ENCODE results near the gene ARID3A.

ARID3A gene

DNA sequence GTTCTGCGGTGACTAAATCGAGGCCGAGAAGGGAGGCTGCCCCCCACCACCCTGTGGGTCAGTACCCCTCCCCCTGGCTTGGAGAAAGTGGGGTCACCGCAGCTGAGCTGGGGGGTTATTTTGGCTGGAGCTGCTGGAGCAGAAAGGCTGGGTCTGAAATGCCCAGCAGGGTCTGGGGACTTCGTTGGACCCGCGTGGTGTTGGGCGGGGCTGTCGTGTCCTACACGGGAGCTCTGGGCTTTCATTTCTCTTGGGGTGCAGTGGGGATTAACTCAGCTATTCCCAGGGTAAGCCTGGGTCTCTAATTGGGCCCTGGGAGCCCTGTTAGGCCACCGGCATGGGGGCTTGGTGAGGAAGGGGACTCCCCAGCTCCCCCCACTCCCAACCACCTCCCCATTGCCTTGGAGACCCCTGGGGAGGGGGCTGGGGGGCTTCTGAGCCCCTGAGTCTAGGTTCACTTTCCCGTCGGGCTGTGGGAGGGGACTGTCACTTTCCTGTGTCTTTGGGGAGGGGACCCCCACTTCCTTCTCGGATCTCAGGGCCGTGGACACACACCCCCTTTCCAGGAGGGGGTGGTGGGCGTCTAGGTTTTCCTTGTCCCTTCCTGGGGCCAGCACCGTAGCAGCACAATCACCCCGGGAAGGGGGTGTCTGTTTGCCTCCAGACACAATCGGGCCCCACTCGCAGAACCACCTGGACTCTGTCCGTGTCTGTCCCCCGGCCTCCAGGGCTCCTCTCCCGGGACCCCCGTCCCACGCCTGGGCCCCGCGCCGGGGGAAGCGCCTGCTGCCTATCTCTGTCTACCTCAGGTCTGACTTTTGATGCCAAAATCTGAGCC, 48.1 kb downstream of the ARID3A start:
- Histone ChIP-seq H3K27me3 (ENCODE audit: control insufficient read depth, insufficient read depth, low read length) (no peaks in the 10 kb centered on the region), H3K36me3 (ENCODE audit: control insufficient read depth, insufficient read depth, low read length) (peaks cover 29% of the 10 kb centered on the region), H3K4me3 (ENCODE audit: low read depth, low read length) (no peak overlapping the region), H3K4me1 (ENCODE audit: control insufficient read depth, insufficient read depth, low read length) (peaks cover under 1% of the 10 kb centered on the region; the same call in 1 of the 2 replicates), H3K9me3 (ENCODE audit: control insufficient read depth, insufficient read depth, low read depth, low read length) (peaks cover 5% of the 10 kb centered on the region), H3K27ac (ENCODE audit: low read depth, low read length) (no peak overlapping the region), H3K9ac (ENCODE audit: low read length) (no peak overlapping the region)

DNA sequence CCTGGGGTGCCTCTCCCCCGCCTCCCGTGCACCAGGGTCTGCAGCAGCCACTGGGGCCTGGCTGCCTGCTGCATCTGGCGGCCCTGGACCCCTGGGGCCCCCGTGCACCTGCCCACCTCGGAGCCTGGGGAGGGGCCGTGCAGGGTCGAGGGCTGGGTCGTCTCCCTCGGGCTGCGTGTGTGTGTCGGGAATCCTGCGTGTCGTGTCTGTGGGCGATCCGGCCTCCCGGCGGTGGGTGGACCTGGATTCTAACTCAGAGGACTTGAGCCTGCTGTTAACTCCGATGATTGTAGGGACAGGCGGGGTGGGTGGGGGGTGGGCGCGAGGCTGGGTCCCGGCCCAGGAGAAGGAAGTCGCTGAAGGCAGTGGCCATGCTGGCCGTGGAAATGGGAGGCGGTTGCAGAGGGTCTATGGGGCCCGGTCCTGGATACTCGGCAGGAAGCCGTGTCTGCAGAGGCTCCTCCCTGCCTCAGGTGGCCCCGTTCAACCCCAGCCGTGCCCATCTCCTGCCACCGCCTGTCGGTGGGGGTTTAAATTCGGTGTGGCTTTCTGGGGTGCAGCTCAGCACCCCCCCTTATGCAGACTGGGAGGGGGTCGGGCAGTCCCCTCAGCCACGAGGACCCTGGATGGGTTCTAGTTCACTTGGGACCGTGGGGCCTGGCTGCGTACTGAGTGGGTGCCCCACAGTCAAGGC, 48.9 kb downstream of the ARID3A start:
- Histone ChIP-seq H3K4me3 (ENCODE audit: low read depth, low read length) (no peak overlapping the region), H3K9ac (ENCODE audit: low read length) (no peak overlapping the region), H3K4me1 (ENCODE audit: control insufficient read depth, insufficient read depth, low read length) (peaks cover 6% of the 10 kb centered on the region; the same call in 1 of the 2 replicates), H3K9me3 (ENCODE audit: control insufficient read depth, insufficient read depth, low read depth, low read length) (peaks cover 5% of the 10 kb centered on the region), H3K27ac (ENCODE audit: low read depth, low read length) (no peak overlapping the region), H3K36me3 (ENCODE audit: control insufficient read depth, insufficient read depth, low read length) (peaks cover 25% of the 10 kb centered on the region), H3K27me3 (ENCODE audit: control insufficient read depth, insufficient read depth, low read length) (no peaks in the 10 kb centered on the region)

DNA sequence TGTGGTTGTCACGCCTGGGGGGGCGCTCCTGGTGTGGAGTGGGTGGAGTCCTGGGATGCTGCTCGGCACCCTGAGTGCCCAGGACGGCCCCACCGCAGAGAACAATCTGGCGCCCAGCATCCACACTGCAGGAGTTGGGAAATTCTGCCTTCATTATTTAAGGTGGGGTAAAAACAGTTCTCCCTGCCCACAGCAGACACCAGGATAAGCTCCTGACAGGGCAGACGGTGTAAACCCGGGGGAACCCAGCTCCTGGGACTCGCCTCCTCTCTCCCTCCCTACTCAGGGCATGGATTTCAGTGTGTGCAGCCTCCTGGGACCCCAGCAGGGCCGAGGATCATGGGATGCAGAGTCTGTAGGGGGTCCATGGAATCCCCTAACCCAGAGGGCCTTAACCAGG, 50.6 kb downstream of the ARID3A start:
- Histone ChIP-seq H3K27ac (ENCODE audit: low read depth, low read length) (no peak overlapping the region), H3K4me1 (ENCODE audit: control insufficient read depth, insufficient read depth, low read length) (peaks cover 17% of the 10 kb centered on the region), H3K9ac (ENCODE audit: low read length) (no peak overlapping the region), H3K27me3 (ENCODE audit: control insufficient read depth, insufficient read depth, low read length) (no peaks in the 10 kb centered on the region), H3K36me3 (ENCODE audit: control insufficient read depth, insufficient read depth, low read length) (peaks cover 9% of the 10 kb centered on the region), H3K4me3 (ENCODE audit: low read depth, low read length) (no peak overlapping the region), H3K9me3 (ENCODE audit: control insufficient read depth, insufficient read depth, low read depth, low read length) (no peaks in the 10 kb centered on the region)

DNA sequence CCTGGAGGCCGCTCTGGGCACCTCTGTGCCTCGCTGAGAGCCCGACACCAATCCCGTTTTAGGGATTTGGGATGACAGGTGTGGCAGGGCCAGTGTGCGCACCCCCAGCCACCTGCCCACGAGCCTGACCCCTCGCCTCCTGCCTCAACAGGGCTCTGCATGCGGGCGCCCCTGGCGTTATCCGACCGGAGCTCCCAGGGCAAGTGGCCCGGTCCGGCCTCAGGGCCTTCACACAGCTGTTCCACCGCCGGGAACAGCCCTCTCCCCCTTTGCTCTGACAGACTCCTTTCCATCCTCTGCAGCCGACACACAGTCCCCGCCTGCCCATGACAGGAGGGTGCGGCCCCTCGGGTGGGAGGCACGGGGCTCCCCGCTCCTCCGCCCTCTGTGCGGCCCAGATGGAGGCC, 51.2 kb downstream of the ARID3A start:
- Histone ChIP-seq H3K4me1 (ENCODE audit: control insufficient read depth, insufficient read depth, low read length) (peaks cover 17% of the 10 kb centered on the region), H3K9me3 (ENCODE audit: control insufficient read depth, insufficient read depth, low read depth, low read length) (no peaks in the 10 kb centered on the region), H3K27me3 (ENCODE audit: control insufficient read depth, insufficient read depth, low read length) (no peaks in the 10 kb centered on the region), H3K27ac (ENCODE audit: low read depth, low read length) (no peak overlapping the region), H3K4me3 (ENCODE audit: low read depth, low read length) (no peak overlapping the region), H3K9ac (ENCODE audit: low read length) (no peak overlapping the region), H3K36me3 (ENCODE audit: control insufficient read depth, insufficient read depth, low read length) (peaks cover 5% of the 10 kb centered on the region)

DNA sequence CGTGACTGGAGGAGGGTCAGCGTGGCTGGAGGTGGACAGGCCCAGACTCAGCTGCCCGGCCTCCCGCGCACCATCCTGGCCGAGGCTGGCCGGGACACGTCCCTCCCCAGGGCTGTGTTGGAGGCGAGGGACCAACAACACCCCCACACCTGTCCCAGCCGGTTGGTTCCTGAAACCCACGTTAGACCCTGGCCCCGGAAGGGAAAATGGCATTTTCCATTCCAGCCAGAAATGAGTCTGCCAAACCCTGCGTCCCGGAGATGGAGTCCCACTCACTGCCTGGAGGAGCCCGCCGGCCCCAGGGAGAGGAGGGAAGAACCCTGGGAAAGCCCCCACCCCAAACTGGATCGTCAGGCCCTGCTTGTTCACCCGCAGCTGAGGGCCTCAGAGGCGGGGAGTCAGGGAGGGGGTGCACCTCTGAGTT, 53.5 kb downstream of the ARID3A start:
- H3K4me1 ChIP-seq (ENCODE audit: control insufficient read depth, insufficient read depth, low read length), result peaks cover 17% of the 10 kb centered on the region
- H3K27me3 ChIP-seq (ENCODE audit: control insufficient read depth, insufficient read depth, low read length), result no peaks in the 10 kb centered on the region
- no peaks in the 10 kb centered on the region for H3K9me3 ChIP-seq (ENCODE audit: control insufficient read depth, insufficient read depth, low read depth, low read length)
- H3K4me3 ChIP-seq (ENCODE audit: low read depth, low read length), result no peak overlapping the region
- H3K36me3 ChIP-seq (ENCODE audit: control insufficient read depth, insufficient read depth, low read length), result no peaks in the 10 kb centered on the region
- no peak overlapping the region; the same call in 1 of the 2 replicates for H3K27ac ChIP-seq (ENCODE audit: low read depth, low read length)
- H3K9ac ChIP-seq (ENCODE audit: low read length), result no peak overlapping the region

DNA sequence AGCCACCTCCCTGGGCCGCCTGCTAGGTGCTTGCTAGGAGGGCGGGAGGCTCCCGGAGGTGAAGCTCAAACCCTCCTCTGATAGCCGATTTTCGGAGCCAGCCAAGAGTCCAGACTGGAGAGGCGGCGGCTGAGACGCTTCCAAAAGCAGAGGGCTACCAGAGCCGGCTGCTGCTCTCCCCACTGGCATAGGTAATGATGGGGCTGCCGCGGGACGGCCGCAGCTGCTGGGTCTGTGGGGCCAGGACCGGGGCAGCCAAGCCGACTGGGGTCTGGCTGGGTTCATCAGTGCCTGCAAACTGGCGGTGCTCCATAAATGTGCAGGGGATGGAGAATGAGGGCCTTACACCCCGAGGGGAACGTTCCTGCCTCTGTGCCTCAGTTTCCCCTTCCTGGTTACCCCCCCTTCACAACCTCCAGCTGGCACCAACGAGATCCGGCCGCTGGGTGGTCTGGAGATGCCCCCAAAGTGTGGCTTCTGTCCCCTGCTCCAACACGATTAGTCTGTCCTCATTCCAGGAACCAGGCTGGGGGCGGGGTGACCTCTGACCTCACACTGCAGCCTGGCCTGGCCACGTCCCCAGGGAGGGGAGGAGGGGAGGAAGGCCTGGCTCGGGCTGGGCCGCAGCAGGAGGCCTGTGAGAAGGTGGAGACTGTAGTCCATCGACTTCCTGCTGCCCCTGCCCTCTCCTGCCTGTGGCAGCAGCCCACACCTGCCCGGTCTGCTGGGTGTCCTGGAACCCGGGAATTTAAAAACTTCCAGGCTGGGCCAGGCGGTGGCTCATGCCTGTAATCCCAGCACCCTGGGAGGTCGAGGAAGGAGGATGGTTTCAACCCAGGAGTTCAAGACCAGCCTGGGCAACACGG, 54.5 kb downstream of the ARID3A start:
- Histone ChIP-seq H3K4me1 (ENCODE audit: control insufficient read depth, insufficient read depth, low read length) (peaks cover 17% of the 10 kb centered on the region), H3K4me3 (ENCODE audit: low read depth, low read length) (peak overlapping the region; percentile 30; the same call in 1 of the 2 replicates), H3K36me3 (ENCODE audit: control insufficient read depth, insufficient read depth, low read length) (no peaks in the 10 kb centered on the region), H3K27me3 (ENCODE audit: control insufficient read depth, insufficient read depth, low read length) (no peaks in the 10 kb centered on the region), H3K9me3 (ENCODE audit: control insufficient read depth, insufficient read depth, low read depth, low read length) (no peaks in the 10 kb centered on the region), H3K27ac (ENCODE audit: low read depth, low read length) (peak overlapping the region; percentile 42; the same call in 1 of the 2 replicates), H3K9ac (ENCODE audit: low read length) (peak overlapping the region; percentile 63)

DNA sequence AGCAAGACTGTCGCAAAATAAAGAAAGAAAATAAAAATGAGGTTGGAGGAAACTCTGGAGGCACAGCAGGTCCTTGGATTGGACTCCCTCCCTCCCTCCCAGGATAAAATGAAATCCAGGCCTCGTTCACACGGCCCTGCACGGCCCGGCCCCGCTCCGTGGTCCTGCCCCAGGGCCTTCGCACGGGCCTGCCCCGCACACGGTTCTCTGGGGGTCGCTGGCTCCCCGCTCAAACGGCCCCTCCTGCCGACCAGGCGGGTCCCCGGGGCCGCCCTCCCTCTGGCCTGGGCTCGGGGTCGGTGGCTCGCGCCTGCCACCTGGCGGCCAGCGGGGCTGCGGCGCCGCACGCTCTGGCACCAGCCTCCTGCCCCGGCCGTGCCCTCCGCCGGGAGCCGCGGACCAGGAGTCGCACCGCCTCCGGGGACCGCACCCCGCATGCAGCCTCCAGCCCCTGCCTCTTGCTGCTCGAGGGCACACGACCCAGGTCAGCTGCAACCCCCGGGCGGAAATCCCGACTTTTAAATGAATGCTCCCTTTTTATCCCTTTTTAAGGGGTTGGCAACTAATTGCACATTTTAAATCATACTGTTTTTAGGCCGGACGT, 56.8 kb downstream of the ARID3A start:
- H3K27me3 ChIP-seq (ENCODE audit: control insufficient read depth, insufficient read depth, low read length), result no peaks in the 10 kb centered on the region
- peaks cover 15% of the 10 kb centered on the region for H3K36me3 ChIP-seq (ENCODE audit: control insufficient read depth, insufficient read depth, low read length)
- H3K9me3 ChIP-seq (ENCODE audit: control insufficient read depth, insufficient read depth, low read depth, low read length), result no peaks in the 10 kb centered on the region
- no peak overlapping the region for H3K27ac ChIP-seq (ENCODE audit: low read depth, low read length)
- H3K4me3 ChIP-seq (ENCODE audit: low read depth, low read length), result peak overlapping the region; percentile 41; the same call in 1 of the 2 replicates
- no peak overlapping the region for H3K9ac ChIP-seq (ENCODE audit: low read length)
- peaks cover 17% of the 10 kb centered on the region for H3K4me1 ChIP-seq (ENCODE audit: control insufficient read depth, insufficient read depth, low read length)

DNA sequence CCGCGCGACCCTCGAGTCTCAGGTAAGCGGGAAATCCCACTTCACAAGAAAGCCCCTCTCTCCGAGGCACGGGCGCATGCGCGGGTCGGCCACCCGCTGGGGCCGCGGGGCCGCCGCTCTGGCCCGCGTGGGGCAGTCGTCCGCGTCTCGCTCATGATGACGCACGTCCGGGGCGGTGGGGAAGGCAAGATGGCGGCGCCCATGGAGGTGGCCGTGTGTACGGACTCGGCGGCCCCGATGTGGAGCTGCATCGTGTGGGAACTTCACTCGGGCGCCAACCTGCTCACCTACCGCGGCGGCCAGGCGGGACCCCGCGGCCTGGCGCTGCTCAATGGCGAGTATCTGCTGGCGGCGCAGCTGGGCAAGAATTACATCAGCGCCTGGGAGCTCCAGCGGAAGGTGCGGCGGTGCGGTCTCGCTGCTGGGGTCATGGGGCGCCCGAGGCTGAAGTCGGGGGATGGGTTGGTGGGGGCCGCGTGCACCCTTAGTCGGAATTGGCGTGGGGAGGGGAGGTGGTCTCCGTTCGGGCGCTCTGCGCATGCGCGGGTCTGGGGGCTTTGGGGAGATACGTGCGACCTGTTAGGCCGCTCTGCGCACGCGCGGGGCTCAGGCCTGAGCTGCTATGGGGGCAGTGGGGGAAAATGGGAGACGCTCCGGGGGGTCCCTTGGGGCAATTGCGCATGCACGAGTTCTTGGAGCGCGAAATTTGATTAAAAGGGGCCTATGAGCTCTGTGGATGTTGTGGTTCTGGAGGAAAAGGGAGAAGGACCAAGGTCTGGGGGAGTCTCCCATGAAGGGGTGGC, 58.5 kb downstream of the ARID3A start, which contains the start of gene WDR18:
TSS of gene WDR18 (plus strand) at position 181 of the 803 bp plus-strand sequence. CDS start at position 190, 9 bp downstream.
- H3K36me3 ChIP-seq (ENCODE audit: control insufficient read depth, insufficient read depth, low read length), result peaks cover 25% of the 10 kb centered on the region
- no peaks in the 10 kb centered on the region for H3K27me3 ChIP-seq (ENCODE audit: control insufficient read depth, insufficient read depth, low read length)
- H3K9me3 ChIP-seq (ENCODE audit: control insufficient read depth, insufficient read depth, low read depth, low read length), result no peaks in the 10 kb centered on the region
- H3K4me3 ChIP-seq (ENCODE audit: low read depth, low read length), result peak within 1 kb of the TSS; percentile 100
- peak within 1 kb of the TSS; percentile 99 for H3K27ac ChIP-seq (ENCODE audit: low read depth, low read length)
- peaks cover 14% of the 10 kb centered on the region for H3K4me1 ChIP-seq (ENCODE audit: control insufficient read depth, insufficient read depth, low read length)
- H3K9ac ChIP-seq (ENCODE audit: low read length), result peak within 1 kb of the TSS; percentile 100

DNA sequence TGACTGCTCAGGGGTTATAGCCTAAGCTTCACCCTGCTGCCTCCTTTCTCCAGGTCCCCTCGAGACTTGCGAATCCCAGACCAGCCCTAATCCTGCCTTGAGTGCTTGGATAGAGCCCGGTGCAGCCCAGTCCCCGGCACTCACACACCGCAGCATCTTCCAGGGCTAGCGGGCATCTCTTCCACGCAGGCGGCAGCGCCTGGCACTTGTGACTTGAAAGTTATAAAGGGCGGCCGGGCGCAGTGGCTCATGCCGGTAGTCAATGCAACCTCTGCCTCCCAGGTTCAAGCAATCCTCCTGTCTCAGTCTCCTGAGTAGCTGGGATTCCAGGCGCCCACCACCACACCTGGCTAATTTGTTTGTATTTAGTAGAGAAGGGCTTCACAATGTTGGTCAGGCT, 60.2 kb downstream of the ARID3A start:
- Histone ChIP-seq H3K9ac (ENCODE audit: low read length) (no peak overlapping the region), H3K4me3 (ENCODE audit: low read depth, low read length) (no peak overlapping the region), H3K9me3 (ENCODE audit: control insufficient read depth, insufficient read depth, low read depth, low read length) (no peaks in the 10 kb centered on the region), H3K27ac (ENCODE audit: low read depth, low read length) (no peak overlapping the region), H3K4me1 (ENCODE audit: control insufficient read depth, insufficient read depth, low read length) (peaks cover 19% of the 10 kb centered on the region), H3K36me3 (ENCODE audit: control insufficient read depth, insufficient read depth, low read length) (peaks cover 39% of the 10 kb centered on the region), H3K27me3 (ENCODE audit: control insufficient read depth, insufficient read depth, low read length) (no peaks in the 10 kb centered on the region)

DNA sequence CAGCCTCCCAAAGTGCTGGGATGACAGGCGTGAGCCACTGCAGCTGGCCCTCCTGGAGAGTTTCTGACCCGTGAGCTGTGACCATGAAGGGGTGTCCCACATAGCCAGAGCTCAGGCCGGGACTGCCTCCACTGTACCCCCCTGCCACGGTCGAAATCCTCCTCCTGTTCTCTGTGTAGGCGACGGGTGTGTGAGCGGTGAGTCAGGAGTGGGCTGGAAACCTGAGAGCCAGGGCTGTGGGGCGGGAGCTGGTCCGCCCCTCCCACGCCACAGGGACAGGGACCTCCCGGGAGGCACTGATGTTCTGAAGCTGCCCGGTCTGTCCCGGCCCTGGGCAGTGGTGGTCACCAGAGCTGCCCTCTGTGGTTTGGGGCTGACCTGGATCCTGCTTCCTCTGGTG, 62.2 kb downstream of the ARID3A start:
- no peaks in the 10 kb centered on the region for H3K9me3 ChIP-seq (ENCODE audit: control insufficient read depth, insufficient read depth, low read depth, low read length)
- H3K27me3 ChIP-seq (ENCODE audit: control insufficient read depth, insufficient read depth, low read length), result no peaks in the 10 kb centered on the region
- no peak overlapping the region for H3K27ac ChIP-seq (ENCODE audit: low read depth, low read length)
- peaks cover 20% of the 10 kb centered on the region for H3K4me1 ChIP-seq (ENCODE audit: control insufficient read depth, insufficient read depth, low read length)
- peaks cover 42% of the 10 kb centered on the region for H3K36me3 ChIP-seq (ENCODE audit: control insufficient read depth, insufficient read depth, low read length)
- no peak overlapping the region for H3K4me3 ChIP-seq (ENCODE audit: low read depth, low read length)
- H3K9ac ChIP-seq (ENCODE audit: low read length), result no peak overlapping the region
